IMR-90 (cell line): Measurements from ENCODE around the gene CROCC.

ENCODE experiments used
- CHD1 ChIP-seq: IDR thresholded peaks from 2 replicates; pipeline ENCODE4 v1.6.1; 2012; ENCODE audit warnings: low read depth, low read length, improper control_type of control experiment
- CTCF ChIP-seq: conservative IDR thresholded peaks from 2 replicates; pipeline ENCODE4 v1.5.1; 2012; ENCODE audit warnings: mild to moderate bottlenecking, low read depth, low read length, improper control_type of control experiment
- ELK1 ChIP-seq: fragments of 150-350 bp; IDR thresholded peaks from 2 replicates; pipeline ENCODE4 v1.6.1; 2016; ENCODE audit warnings: low read depth, mild to moderate bottlenecking, low read length, moderate library complexity, borderline replicate concordance
- MAZ ChIP-seq: IDR thresholded peaks from 2 replicates; pipeline ENCODE4 v1.6.1; 2012; ENCODE audit warnings: low read depth, mild to moderate bottlenecking, low read length, improper control_type of control experiment, moderate library complexity, borderline replicate concordance
- POLR2A ChIP-seq: IDR thresholded peaks from 2 replicates; pipeline ENCODE4 v1.6.1; 2012; ENCODE audit warnings: mild to moderate bottlenecking, low read depth, low read length
- RAD21 ChIP-seq: IDR thresholded peaks from 2 replicates; pipeline ENCODE4 v1.6.1; 2012; ENCODE audit warnings: low read length, improper control_type of control experiment
- SMC3 ChIP-seq: fragments of 150-350 bp; IDR thresholded peaks from 2 replicates; pipeline ENCODE4 v1.6.1; 2016; ENCODE audit warnings: low read depth, mild to moderate bottlenecking, antibody characterized with exemption, low read length, moderate library complexity
- USF2 ChIP-seq: fragments of 150-350 bp; IDR thresholded peaks from 2 replicates; pipeline ENCODE4 v1.6.1; 2017; ENCODE audit warnings: mild to moderate bottlenecking, antibody characterized with exemption, low read length, low read depth

GRCh38 chr1:16903458-16903796, 18.3 kb upstream of the CROCC start:
- no peak for TF ChIP-seq MAZ
- TF ChIP-seq CTCF, result no peak
- no peak for TF ChIP-seq RAD21
- TF ChIP-seq ELK1, result no peak
- no peak for TF ChIP-seq POLR2A
- no peak for TF ChIP-seq SMC3
- no peak for TF ChIP-seq CHD1
- TF ChIP-seq USF2, result no peak
